GM06990 (cell line): ENCODE results near the gene F13A1.
"Not testable (repeated sequence)": the region's sequence is repeated elsewhere in the genome, so short reads cannot be mapped to it uniquely, and the experiment has no call there.

Source experiments
- DNase-seq: peaks from one replicate; pipeline ENCODE4 v3.0.0-alpha.2; 2011; ENCODE audit not compliant: insufficient read length; ENCODE audit errors: extremely low read depth
- H3K27me3 ChIP-seq: replicated peaks from 2 replicates; pipeline ENCODE4 v1.6.0; 2011; ENCODE audit warnings: low read length; ENCODE audit not compliant: control insufficient read depth, insufficient read depth
- H3K36me3 ChIP-seq: 2 replicates; pipeline ENCODE4 v1.5.1; 2011; ENCODE audit warnings: low read length; ENCODE audit not compliant: control insufficient read depth, insufficient read depth
- H3K4me3 ChIP-seq: replicated peaks from 2 replicates; pipeline ENCODE4 v1.5.1; 2011; ENCODE audit warnings: low read depth, mild to moderate bottlenecking, control low read depth, low read length
- CTCF ChIP-seq: IDR thresholded peaks from 2 replicates; pipeline ENCODE4 v1.5.1; 2011; ENCODE audit warnings: low read length, control low read depth, mild to moderate bottlenecking, inconsistent platforms; ENCODE audit not compliant: insufficient read depth, poor library complexity, severe bottlenecking

Gene F13A1

GRCh38 chr6:6305575-6305974, 14.9 kb downstream of the F13A1 start:
- TF ChIP-seq CTCF, result no peak
- no peaks in the 10 kb centered on the region for H3K27me3 ChIP-seq
- no peak for DNase-seq
- no peak overlapping the region for H3K4me3 ChIP-seq
- H3K36me3 ChIP-seq, result no peaks in the 10 kb centered on the region

GRCh38 chr6:6300383-6300782, 20.1 kb downstream of the F13A1 start:
- H3K27me3 ChIP-seq, DNase-seq, H3K36me3 ChIP-seq, H3K4me3 ChIP-seq: not testable (repeated sequence)

GRCh38 chr6:6293317-6293716, 27.1 kb downstream of the F13A1 start:
- H3K4me3 ChIP-seq, result no peak overlapping the region
- no peaks in the 10 kb centered on the region for H3K36me3 ChIP-seq
- no peak for DNase-seq
- H3K27me3 ChIP-seq, result no peaks in the 10 kb centered on the region
- TF ChIP-seq CTCF, result no peak

DNA sequence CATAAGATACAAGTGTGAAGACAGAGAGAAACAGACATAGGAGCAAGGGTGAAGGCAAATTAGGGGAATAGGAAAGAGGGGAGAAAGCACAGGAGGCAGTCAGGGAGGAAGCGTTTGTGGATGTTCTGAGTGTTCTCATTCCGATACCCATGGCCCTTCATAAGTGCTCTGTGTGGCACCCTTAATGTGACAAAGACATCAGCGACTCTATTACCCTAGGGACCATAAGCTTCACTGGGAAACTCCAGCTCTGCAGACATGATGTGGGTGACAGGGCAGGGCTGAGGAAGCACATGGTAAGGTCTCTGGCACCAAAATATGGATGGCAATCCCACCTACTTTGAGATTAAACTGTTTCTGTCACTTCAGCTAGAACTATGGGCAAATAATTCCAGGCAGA, 33.0 kb downstream of the F13A1 start:
- no peaks in the 10 kb centered on the region for H3K27me3 ChIP-seq
- no peak for TF ChIP-seq CTCF
- H3K36me3 ChIP-seq, result no peaks in the 10 kb centered on the region
- no peak overlapping the region for H3K4me3 ChIP-seq
- no peak for DNase-seq

DNA sequence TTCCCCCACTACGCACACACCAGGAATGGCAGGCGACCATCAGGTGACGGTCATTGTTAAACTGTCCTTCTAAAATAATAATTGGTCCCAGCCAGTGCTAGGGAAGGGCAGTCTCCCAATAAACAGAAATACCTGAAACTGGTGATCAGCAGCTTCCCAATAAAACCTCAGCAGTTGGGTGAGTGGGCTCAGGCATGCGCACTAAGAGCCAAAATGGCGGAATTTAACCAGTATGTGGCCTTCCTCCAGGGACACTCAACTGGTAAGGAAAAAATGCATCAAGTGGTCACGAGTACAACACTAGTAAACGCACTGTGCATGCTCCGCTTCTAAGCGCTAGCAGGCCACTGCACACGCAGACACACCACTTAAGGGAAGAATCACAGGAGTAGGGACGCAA, 34.8 kb downstream of the F13A1 start:
- no peaks in the 10 kb centered on the region for H3K27me3 ChIP-seq
- H3K36me3 ChIP-seq, result no peaks in the 10 kb centered on the region
- no peak for DNase-seq
- H3K4me3 ChIP-seq, result no peak overlapping the region
- TF ChIP-seq CTCF, result no peak

- Histone ChIP-seq H3K36me3 (no peaks in the 10 kb centered on the region), H3K27me3 (no peaks in the 10 kb centered on the region), H3K4me3 (no peak overlapping the region)
- DNase-seq, result peak; percentile 1
- TF ChIP-seq CTCF, result no peak
Measured at GRCh38 chr6:6284221-6284966, 36.1 kb downstream of the F13A1 start.
